GM19025 (cell line): Measurements from ENCODE around the gene TRABD2A.
"Not testable (repeated sequence)": the region's sequence is repeated elsewhere in the genome, so short reads cannot be mapped to it uniquely, and the experiment has no call there.

Experiments
- ATAC-seq: cut with Tn5 transposase; IDR thresholded peaks from one replicate; pipeline ENCODE4 v1.9.1; 2021; ENCODE audit warnings: mild to moderate bottlenecking, low read depth, moderate library complexity; ENCODE audit not compliant: unreplicated experiment

The TRABD2A gene

DNA sequence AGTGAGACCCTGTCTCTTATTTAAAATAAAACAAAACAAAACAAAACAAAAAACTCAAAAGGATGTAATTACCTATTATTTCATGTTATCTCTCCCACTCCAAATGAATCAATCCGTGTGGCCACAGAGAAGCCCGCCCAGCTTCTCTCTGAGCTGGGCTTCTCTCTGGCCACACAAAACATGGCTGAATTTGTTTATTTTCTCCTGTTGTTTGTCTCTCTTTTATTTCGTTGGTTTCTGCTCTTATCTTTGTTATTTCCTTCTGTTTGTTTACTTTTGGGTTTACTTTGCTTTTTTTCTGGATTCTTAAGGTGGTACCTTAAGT, 1.5 kb upstream of the TRABD2A start:
- no peak for ATAC-seq

- peak; percentile 53 for ATAC-seq
Measured at GRCh38 chr2:84881581-84882413, 913 bp upstream of the TRABD2A start.

GRCh38 chr2:84880395-84880644, 564 bp downstream of the TRABD2A start:
- ATAC-seq: no peak

DNA sequence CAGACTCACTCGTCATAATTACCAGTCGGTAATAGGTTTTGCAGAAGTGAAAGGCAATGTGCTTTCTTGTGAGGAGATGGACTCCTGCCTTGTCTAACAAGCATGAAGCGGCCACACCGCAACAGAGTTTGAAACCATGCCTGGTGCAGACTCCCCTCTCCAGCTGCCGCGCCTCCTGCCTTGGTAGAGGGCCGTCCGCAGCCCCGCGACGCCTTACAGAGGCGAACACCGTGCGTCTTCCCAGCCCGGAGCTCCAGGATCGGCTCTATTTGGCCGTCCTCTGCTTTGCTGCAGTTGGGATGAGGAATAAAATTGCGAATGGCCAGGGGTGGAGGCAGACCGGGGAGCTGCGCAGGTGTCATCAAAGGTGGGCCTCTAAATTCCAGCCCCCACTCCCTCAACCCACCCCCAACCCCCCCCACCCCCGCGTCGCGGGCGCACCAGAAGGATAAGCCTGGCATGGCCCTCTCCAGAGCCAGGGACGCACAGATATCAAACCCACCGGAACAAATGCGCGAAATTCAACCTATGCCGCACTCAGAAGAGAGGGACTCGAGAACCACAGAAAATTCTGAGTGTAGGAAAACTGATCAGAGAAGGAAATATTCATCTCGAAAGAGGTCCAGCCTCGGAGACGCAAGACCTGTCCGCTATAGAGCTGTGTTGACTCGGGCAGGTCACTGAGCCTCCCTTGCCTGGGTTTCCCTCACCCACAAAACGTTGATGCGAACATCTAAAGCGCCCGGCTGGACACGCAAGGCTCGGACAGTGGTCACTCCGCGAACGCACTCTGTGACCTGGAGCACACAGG, 1.1 kb downstream of the TRABD2A start:
- ATAC-seq: peak; percentile 37

DNA sequence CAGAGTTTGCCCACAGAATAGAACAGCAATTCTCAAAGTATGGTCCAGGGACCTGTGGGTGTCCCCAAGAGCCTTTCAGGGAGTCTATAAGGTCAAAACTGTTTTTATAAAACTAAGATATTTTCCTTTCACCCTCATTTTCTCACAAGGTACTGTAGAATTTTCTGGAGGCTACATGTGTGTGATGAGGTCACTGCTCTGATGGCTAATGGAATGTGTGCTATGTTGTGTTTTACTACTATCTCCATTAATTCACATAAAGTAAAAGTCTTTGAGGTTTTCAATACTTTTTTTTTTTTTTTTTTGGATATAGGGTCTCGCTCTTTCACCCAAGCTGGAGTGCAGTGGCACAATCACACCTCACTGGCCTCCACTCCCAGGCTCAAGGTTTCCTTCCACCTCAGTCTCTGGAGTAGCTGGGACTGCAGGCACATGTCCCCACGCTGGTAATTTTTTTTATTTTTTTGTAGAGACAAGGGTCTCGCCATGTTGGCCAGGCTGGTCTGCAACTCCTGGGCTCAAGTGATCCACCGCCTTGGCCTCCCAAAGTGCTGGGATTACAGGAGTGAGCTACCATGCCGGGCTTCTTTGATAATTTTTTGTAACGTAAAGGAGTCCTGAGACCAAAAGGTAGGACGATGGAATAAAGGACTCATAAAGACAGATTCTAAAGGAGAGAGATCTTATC, 1.8 kb downstream of the TRABD2A start:
- ATAC-seq: no peak

DNA sequence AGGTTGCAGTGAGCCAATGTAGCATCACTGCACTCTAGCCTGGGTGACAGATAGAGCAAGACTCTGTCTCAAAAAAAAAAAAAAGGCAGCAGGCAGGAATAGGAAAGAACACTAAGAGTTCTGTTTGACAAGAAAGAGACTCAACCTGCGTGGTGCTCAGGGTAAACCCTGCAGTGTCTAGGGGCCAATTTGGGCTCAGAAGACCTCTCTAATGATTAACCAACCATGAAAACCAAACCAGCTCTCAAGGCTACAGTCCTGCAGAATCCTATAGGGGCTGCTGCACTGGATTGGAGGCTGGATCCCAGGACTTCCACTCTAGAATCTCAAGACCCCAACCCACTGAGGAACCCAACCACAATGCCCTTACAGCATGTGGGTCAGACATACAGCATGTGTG, 2.4 kb downstream of the TRABD2A start:
- ATAC-seq: no peak

GRCh38 chr2:84876369-84876768, 4.5 kb downstream of the TRABD2A start:
- ATAC-seq: no peak

DNA sequence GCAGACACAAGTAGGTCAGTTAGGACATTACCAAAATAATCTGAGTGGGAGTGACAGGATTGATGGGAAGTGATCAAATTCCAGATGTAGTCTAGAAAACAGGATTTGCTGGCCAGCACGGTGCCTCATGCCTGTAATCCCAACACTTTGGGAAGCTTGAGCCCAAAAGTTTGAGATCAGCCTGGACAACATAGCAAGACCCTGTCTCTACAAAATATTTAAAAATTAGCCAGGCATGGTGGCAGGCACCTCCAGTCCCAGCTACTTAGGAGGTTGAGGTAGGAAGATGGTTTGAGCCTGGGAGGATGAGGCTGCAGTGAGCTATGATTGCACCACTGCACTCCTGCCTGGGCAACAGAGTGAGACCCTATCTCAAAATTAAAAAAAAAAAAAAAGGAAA, 5.3 kb downstream of the TRABD2A start:
- ATAC-seq: not testable (repeated sequence)

DNA sequence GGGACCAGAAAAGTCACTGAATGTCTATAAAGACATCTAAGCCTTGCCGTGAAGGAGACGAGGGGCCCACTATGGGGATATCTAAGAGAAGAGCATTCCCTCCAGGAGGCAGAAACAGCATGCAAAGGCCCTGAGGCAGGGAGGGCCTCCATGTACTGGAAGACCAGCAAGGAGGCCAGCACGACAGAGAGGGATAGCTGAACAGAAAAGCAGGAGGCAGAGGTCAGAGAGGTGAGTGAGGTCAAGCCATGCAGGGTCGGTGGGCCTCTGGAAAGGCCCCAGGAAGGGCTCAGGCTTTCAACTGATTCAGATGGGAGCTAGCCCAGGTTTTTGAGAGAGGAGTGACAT, 5.7 kb downstream of the TRABD2A start:
- no peak for ATAC-seq

GRCh38 chr2:84874381-84875212, 6.3 kb downstream of the TRABD2A start:
- ATAC-seq: no peak

DNA sequence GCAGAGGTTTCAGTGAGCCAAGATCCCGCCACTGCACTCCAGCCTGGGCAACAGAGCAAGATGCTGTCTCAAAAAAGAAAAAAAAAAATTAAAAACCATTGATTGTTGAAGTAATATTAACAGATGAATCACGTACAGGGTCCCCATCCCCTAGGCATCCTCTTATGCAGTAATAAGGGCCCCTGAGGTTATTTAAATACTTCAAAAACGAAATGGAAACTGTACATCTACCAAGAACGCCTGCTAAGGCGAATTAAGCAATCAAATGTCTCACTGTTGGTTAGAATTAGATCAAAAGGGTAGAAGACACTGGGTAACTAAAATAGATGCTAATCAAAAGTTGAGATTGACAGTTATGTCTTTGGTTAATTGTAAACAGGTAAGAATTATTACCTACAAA, 7.5 kb downstream of the TRABD2A start:
- no peak for ATAC-seq

- ATAC-seq: not testable (repeated sequence)
Measured at GRCh38 chr2:84872691-84873090, 8.2 kb downstream of the TRABD2A start.

DNA sequence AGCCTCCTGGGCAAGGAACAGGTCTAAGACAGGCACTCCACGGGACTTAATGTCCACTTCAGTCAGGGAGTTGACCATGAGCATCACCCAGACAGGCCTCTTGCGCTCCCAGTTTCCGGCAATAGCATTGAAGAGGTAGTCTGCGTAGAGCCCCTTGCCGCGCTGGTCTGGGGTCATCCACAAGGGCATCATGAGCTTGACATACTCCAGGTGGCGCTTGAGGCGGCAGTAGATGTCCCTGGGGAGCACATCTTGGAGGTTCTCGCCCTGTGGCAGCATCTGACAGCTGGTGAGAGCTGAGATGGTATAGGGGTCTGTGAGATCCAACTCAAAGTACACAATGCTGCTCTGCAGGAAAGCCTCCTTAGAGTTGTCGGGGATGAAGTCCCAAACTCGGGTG, 10.6 kb downstream of the TRABD2A start:
- ATAC-seq: no peak

- ATAC-seq: not testable (repeated sequence)
Measured at GRCh38 chr2:84868327-84868726, 12.6 kb downstream of the TRABD2A start.

DNA sequence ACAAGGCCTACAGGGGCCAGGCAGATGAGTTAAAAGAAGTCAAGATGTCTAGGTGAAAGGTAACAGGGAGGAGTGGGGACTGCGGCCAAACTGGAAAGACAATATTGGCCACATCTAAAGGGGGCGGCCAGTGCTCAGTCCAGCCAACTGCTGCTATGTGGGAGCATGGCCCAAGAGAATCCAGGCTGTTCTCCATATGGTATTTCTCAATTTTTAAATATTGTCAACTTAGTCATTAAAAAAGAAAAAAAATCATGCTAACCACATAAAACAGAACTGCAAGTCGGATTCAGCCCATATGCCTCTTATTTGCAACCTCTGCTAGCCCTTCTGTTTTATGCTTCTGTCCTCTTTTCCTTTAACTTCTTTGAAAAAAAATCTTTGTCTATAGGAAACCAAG, 14.8 kb downstream of the TRABD2A start:
- no peak for ATAC-seq

DNA sequence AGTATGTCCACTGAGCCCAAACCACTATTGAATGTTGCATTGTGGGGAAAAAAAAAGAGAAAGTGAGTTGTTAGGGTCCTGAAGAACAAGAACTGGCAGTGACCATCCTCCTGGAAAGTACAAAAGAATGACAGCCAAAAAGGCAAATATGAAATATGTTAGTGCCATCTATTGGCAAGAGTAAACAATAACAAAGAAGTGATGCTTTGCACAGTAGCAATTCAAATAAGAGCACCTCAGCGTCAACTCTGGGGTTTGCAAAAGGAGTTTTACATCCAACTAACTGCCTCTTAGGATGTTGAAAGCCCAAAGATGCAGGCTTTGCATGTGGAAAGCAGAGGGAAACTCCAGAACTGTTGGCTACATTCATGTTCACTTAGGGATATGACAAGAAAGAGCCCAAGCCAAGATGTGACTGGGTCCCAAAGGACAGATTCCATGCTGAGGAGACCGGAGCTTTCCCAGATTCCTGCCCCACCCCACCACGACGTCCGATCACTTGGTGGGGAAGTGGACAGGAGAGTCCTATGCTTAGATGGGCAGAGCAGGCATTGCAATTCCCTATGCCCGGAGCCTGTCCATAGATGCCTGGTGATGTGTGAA, 15.6 kb downstream of the TRABD2A start:
- no peak for ATAC-seq

GRCh38 chr2:84862006-84862405, 18.9 kb downstream of the TRABD2A start:
- no peak for ATAC-seq

DNA sequence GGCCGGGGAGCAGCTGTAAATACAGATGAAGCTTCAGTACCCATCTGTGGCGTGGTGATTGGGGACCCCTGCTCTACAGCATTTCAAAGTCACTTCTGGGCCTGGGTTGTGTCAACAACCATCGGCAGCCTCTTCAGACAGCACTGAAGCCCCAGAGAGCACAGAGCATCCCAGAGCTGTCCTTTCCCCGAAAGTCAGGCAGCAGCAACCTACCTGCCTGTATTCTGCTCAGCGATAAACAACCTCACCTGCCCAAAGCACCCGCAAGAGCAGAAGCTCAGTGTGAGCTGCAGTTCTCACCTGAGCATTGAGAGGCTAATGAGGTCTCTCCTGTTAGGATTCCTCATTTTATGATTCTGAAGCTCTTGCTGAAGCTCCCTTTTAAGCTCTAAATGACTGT, 19.3 kb downstream of the TRABD2A start:
- ATAC-seq: no peak

DNA sequence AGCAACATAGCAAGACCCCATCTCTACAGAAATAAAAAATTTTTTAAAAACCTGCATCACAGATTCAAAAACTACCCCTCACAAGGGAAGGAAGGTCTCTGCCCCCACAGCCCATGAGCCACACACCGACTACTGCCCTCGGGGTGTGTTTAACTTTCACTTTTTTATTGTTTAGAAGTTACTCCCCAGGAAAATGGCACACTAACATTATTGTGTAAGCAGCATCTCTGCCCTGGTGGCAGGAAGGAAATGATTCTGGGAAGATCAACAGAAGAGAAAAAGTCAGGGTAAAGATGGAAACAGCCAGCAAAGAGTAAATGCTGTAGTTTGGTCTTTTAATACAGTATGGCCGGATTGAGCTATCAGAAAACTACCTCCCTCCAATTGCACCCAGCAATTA, 21.9 kb downstream of the TRABD2A start:
- no peak for ATAC-seq

DNA sequence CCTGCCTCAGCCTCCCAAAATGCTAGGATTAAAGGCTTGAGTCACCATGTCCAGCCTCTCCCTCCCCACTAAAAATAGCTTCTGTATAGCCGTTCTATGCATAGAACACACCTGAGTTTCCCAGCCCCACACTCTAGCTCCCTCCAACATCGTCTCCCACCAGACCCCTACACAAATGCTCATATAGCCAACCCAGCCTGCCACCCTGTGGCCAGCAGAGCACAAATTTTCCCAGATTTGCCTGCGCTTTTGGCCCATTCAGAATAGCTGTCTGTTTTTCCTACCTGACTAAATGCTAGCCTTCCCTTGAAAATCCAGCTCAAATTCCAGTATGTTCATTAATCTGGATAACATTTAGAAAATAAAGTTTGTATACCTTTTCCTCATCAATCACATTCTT, 22.8 kb downstream of the TRABD2A start:
- ATAC-seq: no peak
